Parathyroid adenoma (tissue), 2 donors: ENCODE results near the gene SGO2.
"Not testable (repeated sequence)": the region's sequence is repeated elsewhere in the genome, so short reads cannot be mapped to it uniquely, and the experiment has no call there.

Experiments
- H2AFZ ChIP-seq: fragments of 300-600 bp; sonication (generic); one replicate; pipeline ENCODE4 v1.7.0; 2017; ENCODE audit warnings: antibody characterized with exemption, mild to moderate bottlenecking
- H3K27ac ChIP-seq: fragments of 300-600 bp; sonication (generic); one replicate; pipeline ENCODE4 v1.7.0; 2017
- H3K27me3 ChIP-seq: fragments of 300-600 bp; sonication (generic); one replicate; pipeline ENCODE4 v1.7.0; 2017; ENCODE audit warnings: low read length; ENCODE audit not compliant: control insufficient read depth, insufficient read depth
- H3K36me3 ChIP-seq: fragments of 300-600 bp; sonication (generic); one replicate; pipeline ENCODE4 v1.7.0; 2017; ENCODE audit warnings: low read length; ENCODE audit not compliant: control insufficient read depth, insufficient read depth
- H3K4me1 ChIP-seq: fragments of 300-600 bp; sonication (generic); one replicate; pipeline ENCODE4 v1.7.0; 2017; ENCODE audit warnings: control low read depth
- H3K4me2 ChIP-seq: fragments of 300-600 bp; sonication (generic); one replicate; pipeline ENCODE4 v1.7.0; 2017; ENCODE audit warnings: low read length
- H3K4me3 ChIP-seq: fragments of 300-600 bp; sonication (generic); one replicate; pipeline ENCODE4 v1.7.0; 2017; ENCODE audit warnings: low read depth, low read length
- H3K79me2 ChIP-seq: fragments of 300-600 bp; sonication (generic); one replicate; pipeline ENCODE4 v1.7.0; 2017; ENCODE audit warnings: control low read depth
- H3K9ac ChIP-seq: fragments of 300-600 bp; sonication (generic); one replicate; pipeline ENCODE4 v1.7.0; 2017; ENCODE audit warnings: mild to moderate bottlenecking
- H3K9me3 ChIP-seq: fragments of 300-600 bp; sonication (generic); one replicate; pipeline ENCODE4 v1.7.0; 2017; ENCODE audit warnings: low read length; ENCODE audit not compliant: control insufficient read depth
- TF ChIP-seq, protein P1 (sequence below): fragments of 300-600 bp; sonication (generic); IDR thresholded peaks from one replicate; pipeline ENCODE4 v1.7.0; 2017; ENCODE audit warnings: antibody characterized with exemption, mild to moderate bottlenecking
- donor health status: primary hyperparathyroidism.

Gene SGO2

GRCh38 chr2:200625282-200625681 is 99.3 kb downstream of the SGO2 start:
- Histone ChIP-seq H3K27me3 (no peaks in the 10 kb centered on the region), H3K4me1 (no peaks in the 10 kb centered on the region), H3K79me2 (no peaks in the 10 kb centered on the region)

GRCh38 chr2:200625958-200626363 is 100.0 kb downstream of the SGO2 start:
- no peak overlapping the region for H2AFZ ChIP-seq
- H3K9ac ChIP-seq: no peak overlapping the region
- H3K9me3 ChIP-seq: no peaks in the 10 kb centered on the region
- no peak overlapping the region for H3K4me2 ChIP-seq
- no peaks in the 10 kb centered on the region for H3K4me1 ChIP-seq
- no peaks in the 10 kb centered on the region for H3K36me3 ChIP-seq
- no peak overlapping the region for H3K27ac ChIP-seq
- no peaks in the 10 kb centered on the region for H3K79me2 ChIP-seq
- no peak overlapping the region for H3K4me3 ChIP-seq
- no peaks in the 10 kb centered on the region for H3K27me3 ChIP-seq
- TF ChIP-seq, protein P1, sequence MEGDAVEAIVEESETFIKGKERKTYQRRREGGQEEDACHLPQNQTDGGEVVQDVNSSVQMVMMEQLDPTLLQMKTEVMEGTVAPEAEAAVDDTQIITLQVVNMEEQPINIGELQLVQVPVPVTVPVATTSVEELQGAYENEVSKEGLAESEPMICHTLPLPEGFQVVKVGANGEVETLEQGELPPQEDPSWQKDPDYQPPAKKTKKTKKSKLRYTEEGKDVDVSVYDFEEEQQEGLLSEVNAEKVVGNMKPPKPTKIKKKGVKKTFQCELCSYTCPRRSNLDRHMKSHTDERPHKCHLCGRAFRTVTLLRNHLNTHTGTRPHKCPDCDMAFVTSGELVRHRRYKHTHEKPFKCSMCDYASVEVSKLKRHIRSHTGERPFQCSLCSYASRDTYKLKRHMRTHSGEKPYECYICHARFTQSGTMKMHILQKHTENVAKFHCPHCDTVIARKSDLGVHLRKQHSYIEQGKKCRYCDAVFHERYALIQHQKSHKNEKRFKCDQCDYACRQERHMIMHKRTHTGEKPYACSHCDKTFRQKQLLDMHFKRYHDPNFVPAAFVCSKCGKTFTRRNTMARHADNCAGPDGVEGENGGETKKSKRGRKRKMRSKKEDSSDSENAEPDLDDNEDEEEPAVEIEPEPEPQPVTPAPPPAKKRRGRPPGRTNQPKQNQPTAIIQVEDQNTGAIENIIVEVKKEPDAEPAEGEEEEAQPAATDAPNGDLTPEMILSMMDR: no peak

More at GRCh38 chr2:200625282-200625681, 99.3 kb downstream of the SGO2 start:
- H3K36me3 ChIP-seq: no peaks in the 10 kb centered on the region
- H3K9me3 ChIP-seq: no peaks in the 10 kb centered on the region
- no peak overlapping the region for H3K27ac ChIP-seq
- H2AFZ ChIP-seq: no peak overlapping the region
- no peak overlapping the region for H3K9ac ChIP-seq
- TF ChIP-seq, protein P1: no peak
- H3K4me2 ChIP-seq: no peak overlapping the region
- no peak overlapping the region for H3K4me3 ChIP-seq

- Histone ChIP-seq H2AFZ (no peak overlapping the region), H3K9ac (no peak overlapping the region), H3K79me2 (no peaks in the 10 kb centered on the region), H3K27me3 (no peaks in the 10 kb centered on the region), H3K9me3 (no peaks in the 10 kb centered on the region), H3K36me3 (no peaks in the 10 kb centered on the region), H3K4me2 (no peak overlapping the region), H3K4me1 (no peaks in the 10 kb centered on the region), H3K4me3 (no peak overlapping the region), H3K27ac (no peak overlapping the region)
- TF ChIP-seq, protein P1: no peak
Observed at GRCh38 chr2:200627110-200627770, 101.2 kb downstream of the SGO2 start.

- H3K4me1 ChIP-seq, H3K36me3 ChIP-seq, H3K27ac ChIP-seq, H3K9ac ChIP-seq, H3K4me3 ChIP-seq, H3K4me2 ChIP-seq, H3K9me3 ChIP-seq, H3K27me3 ChIP-seq, H2AFZ ChIP-seq, H3K79me2 ChIP-seq: not testable (repeated sequence)
Observed at GRCh38 chr2:200628461-200628860, 102.5 kb downstream of the SGO2 start.

DNA sequence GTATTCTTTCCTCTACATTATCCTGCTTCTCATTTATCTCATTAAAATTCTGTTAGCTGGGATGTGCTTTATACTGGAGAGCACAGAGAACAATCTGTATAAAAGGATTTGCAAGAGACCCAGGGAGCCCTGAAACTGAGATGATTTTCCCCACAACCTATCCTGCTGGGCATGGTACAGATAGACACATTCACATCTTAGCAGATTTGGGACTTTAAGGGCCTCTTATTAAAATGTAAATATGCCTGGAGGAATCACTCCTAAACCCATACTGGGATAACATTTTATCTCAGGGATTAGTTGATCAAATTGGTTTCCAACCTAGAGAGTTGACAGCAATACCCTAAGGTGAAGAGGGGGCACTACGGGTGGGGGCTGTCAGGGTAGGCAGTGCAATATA is 105.3 kb downstream of the SGO2 start:
- Histone ChIP-seq H3K27me3 (no peaks in the 10 kb centered on the region), H3K4me3 (no peak overlapping the region), H3K36me3 (no peaks in the 10 kb centered on the region), H3K9ac (no peak overlapping the region), H2AFZ (no peak overlapping the region), H3K4me1 (no peaks in the 10 kb centered on the region), H3K79me2 (no peaks in the 10 kb centered on the region), H3K27ac (no peak overlapping the region), H3K4me2 (no peak overlapping the region), H3K9me3 (no peaks in the 10 kb centered on the region)
- TF ChIP-seq, protein P1: no peak
